HG03175 (cell line): Measurements from ENCODE around the gene TNPO2.

Experiments
- ATAC-seq: cut with Tn5 transposase; IDR thresholded peaks from one replicate; pipeline ENCODE4 v1.9.1; 2021; ENCODE audit warnings: mild to moderate bottlenecking, moderate library complexity; ENCODE audit not compliant: unreplicated experiment

The TNPO2 gene

DNA sequence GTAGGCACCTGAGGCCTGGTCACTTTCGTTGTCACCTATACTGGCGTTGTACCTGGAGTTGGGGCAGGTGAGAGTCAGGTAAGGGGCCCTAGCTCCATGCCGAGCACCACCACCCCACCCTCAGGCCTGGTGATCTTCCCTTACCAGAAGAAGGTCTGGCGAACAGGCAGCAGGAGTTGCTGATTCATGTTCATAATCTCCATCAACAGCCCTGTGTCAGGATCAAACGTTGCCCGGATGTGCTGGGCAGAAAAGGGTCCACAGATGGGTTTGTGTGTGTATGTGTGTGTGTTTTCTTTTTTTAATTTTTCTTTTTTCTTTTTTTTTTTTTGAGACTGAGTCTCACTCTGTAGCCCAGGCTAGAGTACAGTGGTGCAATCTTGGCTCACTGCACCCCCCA, 71.5 kb downstream of the TNPO2 start:
- ATAC-seq, result no peak

DNA sequence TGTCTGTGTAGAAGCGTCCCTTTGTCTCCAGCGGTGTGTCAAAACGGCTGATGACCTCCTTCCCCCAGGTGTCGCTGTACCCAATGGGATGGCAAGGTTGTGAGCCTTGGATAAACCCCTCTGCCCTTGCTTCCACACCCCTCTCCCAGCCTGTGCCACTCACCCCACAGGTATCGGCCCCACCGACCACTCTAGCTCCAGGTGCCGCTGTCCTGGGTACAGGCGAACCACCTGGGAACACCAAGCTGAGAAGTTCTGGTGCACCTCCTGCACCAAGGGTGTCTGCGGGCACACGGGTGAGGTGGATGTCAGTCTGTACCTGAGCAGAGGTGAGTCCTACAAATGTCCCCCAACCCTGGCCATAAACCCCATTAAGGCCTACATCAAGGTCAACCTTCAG, 73.8 kb downstream of the TNPO2 start:
- ATAC-seq, result no peak
